Nephron progenitor cell (in vitro differentiated cells): Measurements from ENCODE around the gene UPP1.
"Not testable (repeated sequence)": the region's sequence is repeated elsewhere in the genome, so short reads cannot be mapped to it uniquely, and the experiment has no call there.

Experiments used
- DNase-seq: peaks from one replicate; pipeline ENCODE4 v3.0.0; 2021
- H3K27ac Mint-ChIP-seq: 2 replicates; pipeline ENCODE4 v1.8.0; 2021; ENCODE audit warnings: mild to moderate bottlenecking, moderate library complexity, mixed read lengths
- H3K27me3 Mint-ChIP-seq: 2 replicates; pipeline ENCODE4 v1.8.0; 2021; ENCODE audit warnings: mild to moderate bottlenecking, low read depth, mixed read lengths; ENCODE audit not compliant: poor library complexity
- H3K36me3 Mint-ChIP-seq: 2 replicates; pipeline ENCODE4 v1.8.0; 2021; ENCODE audit warnings: low read depth, mixed read lengths
- H3K4me1 Mint-ChIP-seq: 2 replicates; pipeline ENCODE4 v1.8.0; 2021; ENCODE audit warnings: mixed read lengths
- H3K4me3 Mint-ChIP-seq: 2 replicates; pipeline ENCODE4 v1.8.0; 2021; ENCODE audit warnings: mild to moderate bottlenecking, moderate library complexity, mixed read lengths
- H3K9me3 Mint-ChIP-seq: 2 replicates; pipeline ENCODE4 v1.8.0; 2021; ENCODE audit warnings: mild to moderate bottlenecking, moderate library complexity, mixed read lengths
- CTCF ChIP-seq: fragments of 200-600 bp; sonication (generic); IDR thresholded peaks from 2 replicates; pipeline ENCODE4 v1.5.0; 2021; ENCODE audit warnings: antibody characterized with exemption

Gene UPP1

GRCh38 chr7:48147078-48147591 is 58.1 kb downstream of the UPP1 start:
- peaks cover 29% of the 10 kb centered on the region for H3K4me1 Mint-ChIP-seq
- H3K4me3 Mint-ChIP-seq, result peak overlapping the region; percentile 56
- DNase-seq, result no peak
- TF ChIP-seq CTCF, result no peak
- peaks cover 44% of the 10 kb centered on the region for H3K9me3 Mint-ChIP-seq
- H3K27me3 Mint-ChIP-seq, result no peaks in the 10 kb centered on the region
- peaks cover 12% of the 10 kb centered on the region for H3K36me3 Mint-ChIP-seq
- peak overlapping the region; percentile 36 for H3K27ac Mint-ChIP-seq

- Mint-ChIP-seq H3K27ac (peak overlapping the region; percentile 36), H3K4me1 (peaks cover 29% of the 10 kb centered on the region), H3K9me3 (peaks cover 38% of the 10 kb centered on the region)
- DNase-seq, H3K4me3 Mint-ChIP-seq, H3K36me3 Mint-ChIP-seq, H3K27me3 Mint-ChIP-seq: not testable (repeated sequence)
These were observed 58.6 kb downstream of the UPP1 start for GRCh38 chr7:48147690-48148089.

- H3K9me3 Mint-ChIP-seq, result peaks cover 32% of the 10 kb centered on the region
- H3K4me3 Mint-ChIP-seq, result no peak overlapping the region
- H3K4me1 Mint-ChIP-seq, result peaks cover 29% of the 10 kb centered on the region
- no peaks in the 10 kb centered on the region for H3K27me3 Mint-ChIP-seq
- H3K36me3 Mint-ChIP-seq, result peaks cover 4% of the 10 kb centered on the region
- DNase-seq, result no peak
- peak overlapping the region; percentile 8 for H3K27ac Mint-ChIP-seq
- no peak for TF ChIP-seq CTCF
These were observed 59.2 kb downstream of the UPP1 start for GRCh38 chr7:48148311-48148710.

DNA sequence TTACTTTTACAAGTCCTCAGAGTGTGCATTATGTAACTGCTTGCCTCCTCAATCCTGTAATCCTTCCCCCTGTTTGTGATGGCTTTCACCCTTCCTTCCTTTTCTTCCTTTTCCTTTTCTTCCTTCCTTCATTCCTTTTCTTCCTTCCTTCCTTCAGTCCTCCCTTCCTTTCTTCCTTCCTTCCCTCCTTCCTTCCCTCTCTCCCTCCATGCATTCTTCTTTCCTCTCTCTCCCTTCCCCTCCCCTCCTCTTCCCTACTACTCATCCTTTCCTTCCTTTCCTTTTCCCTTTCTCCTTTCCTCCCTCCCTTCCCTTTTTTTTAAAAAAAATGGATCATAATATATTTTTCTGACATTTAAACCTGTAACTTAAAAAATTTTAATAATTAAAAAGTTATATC is 60.0 kb downstream of the UPP1 start:
- peaks cover 29% of the 10 kb centered on the region for H3K9me3 Mint-ChIP-seq
- H3K4me3 Mint-ChIP-seq, result no peak overlapping the region
- H3K4me1 Mint-ChIP-seq, result peaks cover 26% of the 10 kb centered on the region
- H3K27me3 Mint-ChIP-seq, result no peaks in the 10 kb centered on the region
- H3K27ac Mint-ChIP-seq, result no peak overlapping the region
- no peak for DNase-seq
- H3K36me3 Mint-ChIP-seq, result peaks cover 9% of the 10 kb centered on the region
- no peak for TF ChIP-seq CTCF

DNA sequence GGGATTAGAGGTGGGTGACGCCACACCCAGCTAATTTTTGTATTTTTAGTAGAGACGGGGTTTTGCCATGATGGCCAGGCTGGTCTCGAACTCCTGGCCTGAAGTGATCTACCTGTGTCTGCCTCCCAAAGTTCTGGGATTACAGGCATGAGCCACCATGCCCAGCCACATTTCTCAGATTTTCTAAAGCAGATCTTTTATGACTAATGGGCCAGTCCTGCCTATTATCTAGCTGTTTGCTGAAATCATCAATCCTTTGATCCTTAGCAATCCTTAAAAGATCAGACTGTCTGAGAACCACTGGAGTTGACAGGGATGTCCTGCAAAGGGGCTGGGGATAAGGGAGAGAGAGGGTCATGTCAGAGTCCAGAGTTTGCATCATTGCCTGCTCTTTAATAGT is 61.0 kb downstream of the UPP1 start:
- Mint-ChIP-seq H3K36me3 (peaks cover 8% of the 10 kb centered on the region), H3K4me1 (peaks cover 24% of the 10 kb centered on the region), H3K4me3 (no peak overlapping the region), H3K27me3 (no peaks in the 10 kb centered on the region), H3K27ac (no peak overlapping the region), H3K9me3 (peaks cover 21% of the 10 kb centered on the region)
- TF ChIP-seq CTCF, result no peak
- no peak for DNase-seq

- Mint-ChIP-seq H3K36me3 (peaks cover 5% of the 10 kb centered on the region), H3K27me3 (no peaks in the 10 kb centered on the region)
- peak; percentile 41 for DNase-seq
These were observed 65.8 kb downstream of the UPP1 start for GRCh38 chr7:48154792-48155413.

More at GRCh38 chr7:48154792-48155413, 65.8 kb downstream of the UPP1 start:
- peak; percentile 48 for TF ChIP-seq CTCF
- Mint-ChIP-seq H3K9me3 (peaks cover 6% of the 10 kb centered on the region), H3K4me1 (no peaks in the 10 kb centered on the region), H3K27ac (no peak overlapping the region), H3K4me3 (no peak overlapping the region)
